Heart right ventricle (tissue), 16 donors: ENCODE results near the gene EIF3L. TPM values are rescaled to one million over a fixed set of nuclear protein-coding genes. Genes with fewer than 3 reads are reported as not detected.

Source experiments
- ATAC-seq, 8 donors: fragments of 200-7000 bp; cut with Tn5 transposase; one replicate each; pipeline ENCODE4 v1.9.1; 2020; ENCODE audit warnings: mild to moderate bottlenecking in 8 of 8, moderate library complexity in 8 of 8, moderate number of reproducible peaks in 1 of 8
- DNase-seq, 2 donors: peaks; one replicate each; pipeline ENCODE4 v3.0.0-alpha.2; 2020
- H3K27ac ChIP-seq, 10 donors: fragments of 200-600 bp; sonication (generic) in 2 of 10; one replicate each; pipeline versions ENCODE4 v1.5.0 to v1.8.0; 2020 to 2022; ENCODE audit warnings: mild to moderate bottlenecking in 3 of 10
- H3K27me3 ChIP-seq, 7 donors: fragments of 200-600 bp; one replicate each; pipeline ENCODE4 v1.8.0; 2021 to 2022; ENCODE audit warnings: mild to moderate bottlenecking in 2 of 7
- H3K36me3 ChIP-seq, 9 donors: fragments of 200-600 bp; sonication (generic) in 1 of 9; one replicate each; pipeline versions ENCODE4 v1.5.0 to v1.8.0; 2020 to 2022; ENCODE audit warnings: mild to moderate bottlenecking in 2 of 9
- H3K4me1 ChIP-seq, 9 donors: fragments of 200-600 bp; sonication (generic) in 1 of 9; one replicate each; pipeline versions ENCODE4 v1.5.0 to v1.8.0; 2020 to 2022; ENCODE audit warnings: mild to moderate bottlenecking in 4 of 9
- H3K4me3 ChIP-seq, 10 donors: fragments of 200-600 bp; sonication (generic) in 2 of 10; one replicate each; pipeline versions ENCODE4 v1.5.0 to v1.8.0; 2020 to 2022; ENCODE audit warnings: mild to moderate bottlenecking in 7 of 10, moderate library complexity in 2 of 10
- H3K9me3 ChIP-seq, 11 donors: fragments of 200-600 bp in 10 of 11; sonication (generic) in 2 of 11; one replicate each; pipeline versions ENCODE4 v1.5.0 to v1.8.0; 2013 to 2022; ENCODE audit warnings: mild to moderate bottlenecking in 2 of 11, control low read depth in 1 of 11, moderate library complexity in 1 of 11
- CTCF ChIP-seq, 9 donors: fragments of 200-600 bp; sonication (generic) in 2 of 9; IDR thresholded peaks; one replicate each; pipeline versions ENCODE4 v1.5.0 to v1.8.0; 2021 to 2022; ENCODE audit warnings: antibody characterized with exemption in 9 of 9, mild to moderate bottlenecking in 5 of 9, moderate library complexity in 1 of 9
- WGBS, 2 donors: extraction: QIAGEN DNeasy Blood & Tissue Kit; methylation state at CpG; one replicate each; pipeline ENCODE4 v1.1.7; 2013; ENCODE audit warnings: inconsistent platforms in 1 of 2; 5-methylcytosine and 5-hydroxymethylcytosine counted together
- intact Hi-C, 10 donors: fragments of 100-400 bp; cut with DNase I; formaldehyde crosslinking; loops; one replicate each; pipeline versions ENCODE4 v1.11.1 to v1.14.2; 2022
- polyA plus RNA-seq, 2 donors: library from polyadenylated mRNA; stranded (reverse); fragments of 200-250 nt; gene quantifications; one replicate each; pipeline ENCODE4 v1.2.3, GENCODE V29; 2013
- total RNA-seq, 10 donors: library from RNA; stranded (reverse); fragmentation: NEBNext Ultra II Directional in 3 of 10; extraction: Animal tissue kit (Norgen Biotek cat#: 25700) in 3 of 10; gene quantifications; one replicate each; pipeline versions ENCODE4 v1.2.1 to v1.2.4, GENCODE V29; 2021 to 2023
- donor health status: Arrhythmogenic right ventricular cardiomyopathy.
- donor health status: ischemic (EF 13 %, LVEDD 7.1; RV severe dilation, severe dysfunction).
- donor health status: healthy with polysubstance abuse.
- donor health status: DM: no; HTN: yes; CAD: no.
- donor health status: DM: no; HTN: no; CAD: no.
- donor health status: ischemic (EF 25% LVEDD 6.9; RV normal size, moderate dysfunction).
- donor health status: ischemic (EF 25% LVEDD 5.7; RV mildly dilated, moderate dysfunction).
- donor health status: healthy.
- donor health status: DM: yes; HTN: yes; CAD: no.
- donor health status: Ischemic cardiomyopathy.
- donor health status: ischemic (EF 35%, LVEDD 5.7; RV mildly dilated, moderate dysfunction).
- donor health status: nonischemic (EF 11% LVEDD 7.7; RV severe dilation, severe dysfunction).
- donor health status: DM: yes; HTN: yes; CAD: no.
- donor health status: PGD.
- donor health status: ischemic (EF 29% LVEDD 5.4; RV normal size, mild dysfunction).
- donor health status: nonischemic (EF 23%, LVEDD 6.1; RV moderate dilation, normal function).

Gene EIF3L
- total and polyA plus RNA-seq, 12 donors = 135 to 489 (median 428) TPM

- no peak for TF ChIP-seq CTCF (IDR thresholded peaks at IDR 0.05)
- 39 to 46% methylated on average over 16 of the region's 16 CpGs for WGBS, 2 donors
- Histone ChIP-seq H3K4me1 (peaks cover 8 to 58% (median 35%) of the 10 kb centered on the region in 9 donors), H3K4me3 (peak overlapping the region in 5 of 10 donors; percentile 63 to 77 (median 70)), H3K27ac (no peak overlapping the region), H3K9me3 (no peaks in the 10 kb centered on the region), H3K36me3 (no peaks in the 10 kb centered on the region), H3K27me3 (peaks cover 0 to 32% (median 0%) of the 10 kb centered on the region in 7 donors)
- ATAC-seq (no peak), DNase-seq (no peak)
- intact Hi-C loops = loop anchor here in 3 of 10 donors (5.0 to 10.0 kb wide), 2 partner anchors 48 to 56 kb away; no protein-coding TSS in a partner anchor
These were observed 46.0 kb upstream of the EIF3L start for GRCh38 chr22:37803195-37803638.

- ATAC-seq = no peak
- Histone ChIP-seq H3K9me3 (no peaks in the 10 kb centered on the region), H3K36me3 (no peaks in the 10 kb centered on the region), H3K27ac (peak overlapping the region in 2 of 10 donors; percentile 92 to 95), H3K4me3 (peak overlapping the region in 5 of 10 donors; percentile 67 to 85 (median 71)), H3K4me1 (peaks cover 8 to 64% (median 41%) of the 10 kb centered on the region in 9 donors), H3K27me3 (peaks cover 0 to 34% (median 0%) of the 10 kb centered on the region in 7 donors)
- TF ChIP-seq CTCF (IDR thresholded peaks at IDR 0.05) = no peak
- no peak for DNase-seq
- 53 to 60% methylated on average over 34 of the region's 34 CpGs for WGBS, 2 donors
- intact Hi-C loops = loop anchor here in 3 of 10 donors (5.0 to 10.0 kb wide), 2 partner anchors 49 to 56 kb away; no protein-coding TSS in a partner anchor
These were observed 45.4 kb upstream of the EIF3L start for GRCh38 chr22:37803639-37804351.

- Histone ChIP-seq H3K36me3 (no peaks in the 10 kb centered on the region), H3K27me3 (peaks cover 0 to 34% (median 0%) of the 10 kb centered on the region in 7 donors), H3K4me3 (peak overlapping the region; percentile 54 to 85 (median 71)), H3K4me1 (peaks cover 8 to 67% (median 42%) of the 10 kb centered on the region in 9 donors), H3K9me3 (no peaks in the 10 kb centered on the region), H3K27ac (peak overlapping the region; percentile 83 to 96 (median 92))
- 5% methylated on average over 29 of the region's 29 CpGs for WGBS, 2 donors
- DNase-seq (no peak), ATAC-seq (no peak)
- intact Hi-C loops = loop anchor here in 3 of 10 donors (5.0 to 10.0 kb wide), 2 partner anchors 50 to 57 kb away; no protein-coding TSS in a partner anchor
- no peak for TF ChIP-seq CTCF (IDR thresholded peaks at IDR 0.05)
These were observed 44.8 kb upstream of the EIF3L start for GRCh38 chr22:37804352-37804880.
